Measurements from ENCODE around the gene NOVA2. TPM values are rescaled to one million over a fixed set of nuclear protein-coding genes. Genes with fewer than 3 reads are reported as not detected.

NOVA2 gene
- total RNA-seq, 2 experiments from 2014 or later = 0.04 to 0.10 TPM

- H3K27me3 Mint-ChIP-seq = peaks cover 44% of the 10 kb centered on the region
Observed at GRCh38 chr19:45969676-45970075, 4.0 kb downstream of the NOVA2 start.

GRCh38 chr19:45968626-45969025 lies 5.0 kb downstream of the NOVA2 start:
- CTCF ChIA-PET = interaction anchor here (0.6 kb wide), 1 partner anchor 12 kb away, joined by 3 read pairs; no protein-coding TSS in a partner anchor
- no peak overlapping the region for H3K27ac Mint-ChIP-seq
- POLR2A ChIA-PET = no interaction called here
- no peak overlapping the region for H3K4me3 Mint-ChIP-seq
- DNase-seq = no peak
- peaks cover 14% of the 10 kb centered on the region for H3K4me1 Mint-ChIP-seq
- no peaks in the 10 kb centered on the region for H3K9me3 Mint-ChIP-seq
- H3K36me3 Mint-ChIP-seq (ENCODE audit: low read depth) = no peaks in the 10 kb centered on the region
- peaks cover 40% of the 10 kb centered on the region for H3K27me3 Mint-ChIP-seq

More at GRCh38 chr19:45969676-45970075, 4.0 kb downstream of the NOVA2 start:
- no peak overlapping the region for H3K27ac Mint-ChIP-seq
- H3K4me3 Mint-ChIP-seq = no peak overlapping the region
- POLR2A ChIA-PET = no interaction called here
- H3K36me3 Mint-ChIP-seq (ENCODE audit: low read depth) = no peaks in the 10 kb centered on the region
- H3K9me3 Mint-ChIP-seq = no peaks in the 10 kb centered on the region
- DNase-seq = no peak
- peaks cover 14% of the 10 kb centered on the region for H3K4me1 Mint-ChIP-seq
- CTCF ChIA-PET = no interaction called here

GRCh38 chr19:45967246-45967645 lies 6.4 kb downstream of the NOVA2 start:
- CTCF ChIA-PET = no interaction called here
- Mint-ChIP-seq H3K36me3 (ENCODE audit: low read depth) (no peaks in the 10 kb centered on the region), H3K4me1 (peaks cover 9% of the 10 kb centered on the region), H3K4me3 (no peak overlapping the region), H3K27me3 (peaks cover 34% of the 10 kb centered on the region), H3K27ac (no peak overlapping the region), H3K9me3 (no peaks in the 10 kb centered on the region)
- POLR2A ChIA-PET = interaction anchor here (0.7 kb wide), 1 partner anchor 28 kb away, joined by 4 read pairs; the partner anchor contains the start of gene CCDC61
- DNase-seq = no peak

- H3K27me3 Mint-ChIP-seq = peaks cover 44% of the 10 kb centered on the region
- peaks cover 1% of the 10 kb centered on the region for H3K4me1 Mint-ChIP-seq
- H3K36me3 Mint-ChIP-seq (ENCODE audit: low read depth) = no peaks in the 10 kb centered on the region
- H3K27ac Mint-ChIP-seq = no peak overlapping the region
- ChIA-PET POLR2A (no interaction called here), CTCF (interaction anchor here (0.9 kb wide), 1 partner anchor 10 kb away, joined by 3 read pairs; no protein-coding TSS in a partner anchor)
- no peak overlapping the region for H3K4me3 Mint-ChIP-seq
- DNase-seq = no peak
- H3K9me3 Mint-ChIP-seq = no peaks in the 10 kb centered on the region
Observed at GRCh38 chr19:45962021-45962420, 11.6 kb downstream of the NOVA2 start.

GRCh38 chr19:45960595-45961235 lies 12.9 kb downstream of the NOVA2 start:
- no peaks in the 10 kb centered on the region for H3K9me3 Mint-ChIP-seq
- no peaks in the 10 kb centered on the region for H3K36me3 Mint-ChIP-seq (ENCODE audit: low read depth)
- DNase-seq = no peak
- no peak overlapping the region for H3K27ac Mint-ChIP-seq
- H3K4me3 Mint-ChIP-seq = no peak overlapping the region
- CTCF ChIA-PET = no interaction called here
- H3K4me1 Mint-ChIP-seq = peaks cover 1% of the 10 kb centered on the region
- POLR2A ChIA-PET = no interaction called here
- H3K27me3 Mint-ChIP-seq = peaks cover 39% of the 10 kb centered on the region

GRCh38 chr19:45959517-45960025 lies 14.1 kb downstream of the NOVA2 start:
- H3K9me3 Mint-ChIP-seq = no peaks in the 10 kb centered on the region
- H3K4me3 Mint-ChIP-seq = no peak overlapping the region

GRCh38 chr19:45958769-45959516 lies 14.7 kb downstream of the NOVA2 start:
- Mint-ChIP-seq H3K4me1 (peaks cover 8% of the 10 kb centered on the region), H3K36me3 (ENCODE audit: low read depth) (no peaks in the 10 kb centered on the region), H3K4me3 (no peak overlapping the region), H3K27me3 (peaks cover 41% of the 10 kb centered on the region), H3K9me3 (no peaks in the 10 kb centered on the region), H3K27ac (no peak overlapping the region)
- ChIA-PET CTCF (no interaction called here), POLR2A (no interaction called here)
- DNase-seq = no peak

More at GRCh38 chr19:45959517-45960025, 14.1 kb downstream of the NOVA2 start:
- POLR2A ChIA-PET = no interaction called here
- CTCF ChIA-PET = no interaction called here
- no peak for DNase-seq
- no peaks in the 10 kb centered on the region for H3K36me3 Mint-ChIP-seq (ENCODE audit: low read depth)
- H3K27ac Mint-ChIP-seq = no peak overlapping the region
- H3K27me3 Mint-ChIP-seq = peaks cover 41% of the 10 kb centered on the region
- H3K4me1 Mint-ChIP-seq = peaks cover 9% of the 10 kb centered on the region

GRCh38 chr19:45958320-45958719 lies 15.3 kb downstream of the NOVA2 start:
- CTCF ChIA-PET = no interaction called here
- peaks cover 41% of the 10 kb centered on the region for H3K27me3 Mint-ChIP-seq

GRCh38 chr19:45955905-45956608 lies 17.6 kb downstream of the NOVA2 start:
- POLR2A ChIA-PET = no interaction called here
- Mint-ChIP-seq H3K4me1 (peaks cover 24% of the 10 kb centered on the region), H3K4me3 (no peak overlapping the region), H3K27ac (no peak overlapping the region), H3K27me3 (peaks cover 35% of the 10 kb centered on the region), H3K9me3 (peaks cover 6% of the 10 kb centered on the region), H3K36me3 (ENCODE audit: low read depth) (no peaks in the 10 kb centered on the region)
- DNase-seq = no peak
- CTCF ChIA-PET = no interaction called here

More at GRCh38 chr19:45958320-45958719, 15.3 kb downstream of the NOVA2 start:
- Mint-ChIP-seq H3K4me3 (no peak overlapping the region), H3K9me3 (peaks cover under 1% of the 10 kb centered on the region), H3K27ac (no peak overlapping the region), H3K36me3 (ENCODE audit: low read depth) (no peaks in the 10 kb centered on the region), H3K4me1 (peaks cover 14% of the 10 kb centered on the region)
- no peak for DNase-seq
- POLR2A ChIA-PET = no interaction called here

GRCh38 chr19:45954156-45954555 lies 19.5 kb downstream of the NOVA2 start:
- DNase-seq = no peak
- Mint-ChIP-seq H3K9me3 (peaks cover 6% of the 10 kb centered on the region), H3K27me3 (peaks cover 21% of the 10 kb centered on the region), H3K36me3 (ENCODE audit: low read depth) (no peaks in the 10 kb centered on the region), H3K4me1 (peaks cover 24% of the 10 kb centered on the region), H3K4me3 (no peak overlapping the region), H3K27ac (no peak overlapping the region)
- ChIA-PET POLR2A (no interaction called here), CTCF (no interaction called here)

- H3K4me1 Mint-ChIP-seq = peaks cover 24% of the 10 kb centered on the region
- H3K27ac Mint-ChIP-seq = no peak overlapping the region
- CTCF ChIA-PET = no interaction called here
- POLR2A ChIA-PET = no interaction called here
- no peak overlapping the region for H3K4me3 Mint-ChIP-seq
- no peak for DNase-seq
- peaks cover 6% of the 10 kb centered on the region for H3K9me3 Mint-ChIP-seq
- peaks cover 19% of the 10 kb centered on the region for H3K27me3 Mint-ChIP-seq
- no peaks in the 10 kb centered on the region for H3K36me3 Mint-ChIP-seq (ENCODE audit: low read depth)
Observed at GRCh38 chr19:45953676-45954075, 20.0 kb downstream of the NOVA2 start.

- peak; percentile 53 for DNase-seq
- peak overlapping the region; percentile 63 for H3K4me3 Mint-ChIP-seq
- CTCF ChIA-PET = interaction anchor here (0.5 to 1.5 kb wide), 4 partner anchors 9 to 587 kb away, joined by 3 to 5 read pairs (median 3); partner anchors contain the start of gene DMWD
- H3K27me3 Mint-ChIP-seq = peaks cover 14% of the 10 kb centered on the region
- H3K4me1 Mint-ChIP-seq = peaks cover 24% of the 10 kb centered on the region
- no peaks in the 10 kb centered on the region for H3K36me3 Mint-ChIP-seq (ENCODE audit: low read depth)
- H3K27ac Mint-ChIP-seq = peak overlapping the region; percentile 60
- POLR2A ChIA-PET = no interaction called here
- H3K9me3 Mint-ChIP-seq = peaks cover 6% of the 10 kb centered on the region
Observed at GRCh38 chr19:45952686-45953505, 20.8 kb downstream of the NOVA2 start.

Data from activated CD4-positive, alpha-beta T cell treated with anti-CD3 and anti-CD28 coated beads, Interleukin-2, amount 10 ng/mL, durations not matched to agents 7 days and 5 days (primary cell).